Activated T-cell treated with anti-CD3 and anti-CD28 coated beads for 24 hours (primary cell): ENCODE data around the gene USH2A.

Source experiments
- DNase-seq: peaks from one replicate; pipeline ENCODE4 v3.0.0-alpha.2; 2020; ENCODE audit warnings: low read depth

The USH2A gene

GRCh38 chr1:215643592-215644321, 779.5 kb downstream of the USH2A start:
- no peak for DNase-seq

GRCh38 chr1:215640429-215641148, 782.7 kb downstream of the USH2A start:
- DNase-seq = no peak

GRCh38 chr1:215637041-215637573, 786.1 kb downstream of the USH2A start:
- DNase-seq = no peak

- DNase-seq = no peak
Measured at GRCh38 chr1:215636258-215636965, 786.8 kb downstream of the USH2A start.

- no peak for DNase-seq
Measured at GRCh38 chr1:215635827-215636226, 787.4 kb downstream of the USH2A start.

- DNase-seq = no peak
Measured at GRCh38 chr1:215631489-215631888, 791.8 kb downstream of the USH2A start.

- no peak for DNase-seq
Measured at GRCh38 chr1:215631040-215631439, 792.2 kb downstream of the USH2A start.

GRCh38 chr1:215625949-215626348, 797.3 kb downstream of the USH2A start:
- DNase-seq = no peak

- DNase-seq = no peak
Measured at GRCh38 chr1:215623162-215623561, 800.1 kb downstream of the USH2A start.

- no peak for DNase-seq
Measured at GRCh38 chr1:215617979-215618378, 805.3 kb downstream of the USH2A start.

- DNase-seq = no peak
Measured at GRCh38 chr1:215612391-215612790, 810.9 kb downstream of the USH2A start.

- DNase-seq = no peak
Measured at GRCh38 chr1:215608646-215609045, 814.6 kb downstream of the USH2A start.

- no peak for DNase-seq
Measured at GRCh38 chr1:215607412-215607811, 815.8 kb downstream of the USH2A start.

- DNase-seq = no peak
Measured at GRCh38 chr1:215606564-215607168, 816.6 kb downstream of the USH2A start.

- no peak for DNase-seq
Measured at GRCh38 chr1:215606036-215606435, 817.2 kb downstream of the USH2A start.

- no peak for DNase-seq
Measured at GRCh38 chr1:215605011-215605621, 818.1 kb downstream of the USH2A start.

GRCh38 chr1:215603319-215603718, 819.9 kb downstream of the USH2A start:
- DNase-seq = no peak

GRCh38 chr1:215601276-215601675, 822.0 kb downstream of the USH2A start:
- DNase-seq = no peak

- DNase-seq = no peak
Measured at GRCh38 chr1:215600867-215601266, 822.4 kb downstream of the USH2A start.

GRCh38 chr1:215600258-215600792, 822.9 kb downstream of the USH2A start:
- DNase-seq = no peak

GRCh38 chr1:215599418-215600074, 823.7 kb downstream of the USH2A start:
- DNase-seq = no peak
